NCI-H1436 (cell line): ENCODE data around the gene MLYCD.

Source experiments
- DNase-seq: peaks from one replicate; lab custom pipeline; 2025; lab: John Stamatoyannopoulos, UW

Gene MLYCD

DNA sequence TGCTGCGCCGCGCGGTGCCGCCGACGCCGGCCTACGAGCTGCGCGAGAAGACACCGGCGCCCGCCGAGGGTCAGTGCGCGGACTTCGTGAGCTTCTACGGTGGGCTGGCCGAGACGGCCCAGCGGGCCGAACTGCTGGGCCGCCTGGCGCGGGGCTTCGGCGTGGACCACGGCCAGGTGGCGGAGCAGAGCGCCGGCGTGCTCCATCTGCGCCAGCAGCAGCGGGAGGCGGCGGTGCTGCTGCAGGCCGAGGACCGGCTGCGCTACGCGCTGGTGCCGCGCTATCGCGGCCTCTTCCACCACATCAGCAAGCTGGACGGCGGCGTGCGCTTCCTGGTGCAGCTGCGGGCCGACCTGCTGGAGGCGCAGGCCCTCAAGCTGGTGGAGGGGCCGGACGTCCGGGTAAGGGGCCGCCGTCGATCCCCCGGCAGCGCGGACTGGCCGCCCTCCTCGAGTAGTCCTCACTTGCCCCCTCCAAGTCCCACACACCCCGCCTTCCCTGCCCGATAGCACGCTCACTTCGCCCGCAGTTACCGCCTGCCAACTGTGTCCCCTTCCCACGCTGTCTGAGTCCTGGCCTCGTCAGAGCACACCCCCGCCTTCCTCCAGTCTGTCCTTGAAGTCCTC is 470 bp downstream of the MLYCD start:
- DNase-seq: no peak

DNA sequence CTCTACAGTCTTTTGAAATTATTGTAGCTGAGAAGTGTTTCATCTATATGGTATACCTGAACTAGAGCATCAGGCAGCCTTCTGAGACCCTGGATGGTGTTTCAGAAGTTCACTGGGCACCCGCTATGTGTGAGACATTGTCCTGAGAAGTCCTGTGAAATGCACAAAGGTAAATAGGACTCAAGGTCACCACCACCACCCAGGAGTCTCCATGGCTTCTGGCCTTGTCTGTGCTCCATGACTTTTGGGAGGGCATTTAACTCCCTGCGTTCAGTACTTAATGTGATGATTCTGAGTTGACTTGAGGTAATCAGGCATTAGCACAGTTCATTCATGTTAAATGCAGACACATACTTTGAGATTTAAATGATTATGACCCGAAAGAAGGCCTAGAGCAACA is 1.1 kb downstream of the MLYCD start:
- DNase-seq: no peak

DNA sequence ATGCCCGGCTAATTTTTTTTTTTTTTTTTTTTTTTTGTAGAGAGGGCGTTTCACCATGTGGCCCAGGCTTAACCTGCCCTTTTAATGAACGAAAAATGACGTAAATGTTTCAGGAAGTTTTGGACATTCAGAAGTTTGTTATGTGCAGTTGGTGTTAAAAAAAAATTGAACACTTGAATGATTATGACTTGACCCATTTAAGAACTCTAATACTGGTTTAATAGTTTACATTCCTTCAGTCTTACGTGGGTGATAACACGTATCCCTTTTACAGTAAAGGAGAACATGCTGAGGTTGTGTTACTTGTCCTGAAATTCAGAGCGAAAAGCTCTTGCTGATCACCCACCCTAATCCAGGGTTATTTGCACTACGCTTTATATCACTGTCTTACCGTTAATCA is 1.7 kb downstream of the MLYCD start:
- DNase-seq: no peak

GRCh38 chr16:83901101-83901500 is 2.2 kb downstream of the MLYCD start:
- no peak for DNase-seq

DNA sequence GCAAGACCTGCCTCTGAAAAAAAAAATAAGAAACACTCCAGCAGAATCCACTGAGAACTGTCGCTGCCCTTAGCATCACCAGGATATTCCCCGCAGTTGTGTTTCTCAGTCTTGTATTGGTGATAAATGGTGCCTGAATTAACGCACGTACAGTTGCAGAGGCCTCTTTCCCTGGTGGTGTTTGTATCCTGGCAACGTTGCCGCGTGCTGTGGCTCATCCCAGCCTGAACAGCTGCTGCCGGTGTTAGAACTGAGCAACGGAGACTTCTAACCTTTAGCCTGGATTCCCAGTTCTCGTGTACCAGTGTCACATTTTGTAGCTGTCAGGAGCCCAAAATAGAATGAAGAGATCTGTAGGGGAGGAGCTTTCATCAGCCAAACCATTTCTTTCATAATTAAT is 4.8 kb downstream of the MLYCD start:
- DNase-seq: no peak

DNA sequence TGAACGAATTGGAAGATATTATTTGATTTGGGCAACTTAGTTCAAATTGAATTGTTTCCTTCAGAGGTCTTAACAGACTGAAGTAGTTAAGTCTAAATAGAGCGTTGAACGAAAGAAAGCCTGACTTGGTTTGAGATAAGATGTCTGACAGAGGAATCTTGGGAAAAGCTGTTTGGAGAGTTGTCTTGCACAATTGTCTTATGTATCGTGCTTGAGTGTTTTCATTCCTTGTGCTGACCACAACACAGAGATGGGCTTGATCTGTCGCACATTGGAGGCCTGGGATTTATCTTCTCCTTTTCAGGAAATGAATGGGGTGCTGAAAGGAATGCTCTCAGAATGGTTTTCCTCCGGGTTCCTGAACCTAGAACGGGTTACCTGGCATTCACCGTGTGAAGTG is 7.8 kb downstream of the MLYCD start:
- no peak for DNase-seq

DNA sequence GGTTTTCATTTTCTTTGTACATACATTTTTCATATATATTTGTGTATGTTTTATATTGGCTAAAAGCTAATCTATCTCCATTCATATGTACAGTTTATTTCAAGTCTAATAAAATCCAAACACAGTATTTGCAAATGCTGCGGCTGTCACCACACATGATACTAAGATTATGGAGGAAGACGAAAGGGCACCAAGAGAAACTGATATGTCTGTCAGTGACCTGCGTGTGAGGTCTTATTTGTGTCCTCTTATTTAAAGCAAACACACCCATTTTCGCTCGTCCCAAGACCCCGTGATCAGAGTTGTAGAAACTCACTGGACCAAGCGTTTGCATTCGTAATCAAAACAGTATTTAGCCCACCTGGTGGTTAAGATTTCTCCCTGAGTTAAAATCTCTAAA is 8.2 kb downstream of the MLYCD start:
- no peak for DNase-seq

GRCh38 chr16:83907631-83908250 is 8.8 kb downstream of the MLYCD start:
- no peak for DNase-seq

DNA sequence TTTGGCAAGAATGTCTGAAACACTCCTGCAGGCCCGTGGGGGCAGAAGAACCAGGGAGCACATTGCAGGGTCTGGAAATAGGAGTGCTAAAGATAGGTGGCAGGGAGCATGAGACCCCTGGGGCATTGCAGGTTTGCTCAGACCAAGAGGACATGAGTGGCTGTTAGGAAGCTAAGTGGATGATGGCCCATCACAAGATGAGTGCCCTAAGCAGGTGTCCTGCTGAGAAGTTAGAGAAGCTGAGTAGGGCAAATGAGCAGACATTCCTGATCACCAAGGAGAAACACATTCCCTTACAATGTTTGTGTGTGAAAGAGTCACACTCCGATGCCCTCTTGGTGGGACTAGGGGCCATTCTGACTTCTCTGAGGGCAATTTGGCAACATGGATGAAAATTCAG is 9.9 kb downstream of the MLYCD start:
- DNase-seq: no peak

DNA sequence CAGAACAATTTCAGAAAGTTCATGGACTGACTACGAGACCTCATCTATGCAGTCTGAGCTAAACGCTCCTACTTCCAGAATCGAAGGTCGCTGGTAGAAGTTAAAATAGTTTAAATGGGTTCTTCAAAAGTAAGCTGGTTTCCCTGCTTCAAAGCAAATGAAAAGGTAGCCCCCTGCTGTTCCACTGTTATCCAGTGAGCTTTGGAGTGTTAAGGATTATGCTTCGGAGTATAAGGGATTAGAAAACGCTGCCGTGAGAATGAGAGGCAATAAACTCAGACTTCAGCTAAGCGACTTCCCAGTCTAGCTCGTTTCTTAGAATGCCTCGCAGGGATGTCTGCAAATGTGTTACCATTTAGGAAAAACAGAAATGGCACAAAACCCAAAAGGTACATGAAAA is 12.4 kb downstream of the MLYCD start:
- no peak for DNase-seq

- no peak for DNase-seq
Measured at GRCh38 chr16:83912519-83913244, 13.8 kb downstream of the MLYCD start.

- no peak for DNase-seq
Measured at GRCh38 chr16:83913245-83913633, 14.3 kb downstream of the MLYCD start.

DNA sequence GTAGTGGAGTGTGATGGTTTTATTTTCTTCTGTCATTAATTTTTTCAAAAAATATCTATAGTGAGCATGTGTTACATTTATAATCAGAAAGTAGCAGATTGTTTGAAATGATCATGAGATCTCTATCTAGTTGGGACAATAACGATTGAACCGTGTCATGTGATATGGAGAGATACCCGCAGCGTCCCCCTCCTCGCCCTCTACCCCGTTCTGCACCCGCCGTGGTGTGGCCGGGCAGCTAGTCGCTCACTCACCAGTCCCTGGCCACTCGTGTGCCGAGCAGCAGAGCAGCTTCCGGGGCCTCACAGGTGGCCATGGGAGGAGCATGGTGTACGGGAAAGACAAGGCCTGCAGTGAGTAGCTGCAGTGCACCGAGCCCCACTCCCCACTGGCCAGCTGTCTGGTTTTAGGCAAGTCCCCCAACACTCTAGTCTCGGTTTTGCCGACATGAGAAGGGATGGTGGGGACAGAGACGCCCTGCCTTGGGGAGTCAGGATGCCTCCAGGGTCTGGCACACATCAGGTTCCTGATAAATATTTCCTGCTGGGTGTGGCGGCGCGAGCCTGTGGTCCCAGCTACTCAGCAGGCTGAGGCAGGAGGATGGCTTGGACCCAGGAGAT is 15.3 kb downstream of the MLYCD start:
- no peak for DNase-seq

DNA sequence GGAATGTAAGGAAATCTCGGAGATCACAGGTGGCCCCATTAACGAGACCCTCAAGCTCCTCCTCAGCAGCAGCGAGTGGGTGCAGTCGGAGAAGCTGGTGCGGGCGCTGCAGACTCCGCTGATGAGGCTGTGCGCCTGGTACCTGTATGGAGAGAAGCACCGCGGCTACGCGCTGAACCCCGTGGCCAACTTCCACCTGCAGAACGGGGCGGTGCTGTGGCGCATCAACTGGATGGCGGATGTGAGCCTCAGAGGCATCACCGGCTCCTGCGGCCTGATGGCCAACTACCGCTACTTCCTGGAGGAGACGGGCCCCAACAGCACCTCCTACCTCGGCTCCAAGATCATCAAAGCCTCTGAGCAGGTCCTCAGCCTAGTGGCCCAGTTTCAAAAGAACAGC is 16.2 kb downstream of the MLYCD start:
- DNase-seq: no peak

DNA sequence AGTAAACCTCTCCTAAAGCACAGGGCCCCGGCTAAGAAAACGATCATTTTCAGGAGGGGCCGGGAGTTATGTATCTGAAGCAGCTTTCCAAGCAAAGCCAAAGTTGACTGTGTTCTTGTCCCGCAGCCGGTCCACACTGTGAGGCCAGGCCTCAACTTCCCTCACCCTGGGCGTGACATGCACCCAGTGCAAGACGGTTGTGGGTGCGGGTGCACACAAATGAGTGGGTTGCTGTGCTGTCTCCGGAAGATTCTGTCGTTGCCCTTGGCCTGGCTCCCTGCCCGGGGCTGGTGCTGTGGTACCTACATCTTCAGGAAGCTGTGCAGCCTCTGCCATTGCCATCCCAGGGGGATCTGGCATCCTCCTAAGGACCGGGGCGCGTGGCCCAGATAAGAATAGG is 16.6 kb downstream of the MLYCD start:
- DNase-seq: no peak

DNA sequence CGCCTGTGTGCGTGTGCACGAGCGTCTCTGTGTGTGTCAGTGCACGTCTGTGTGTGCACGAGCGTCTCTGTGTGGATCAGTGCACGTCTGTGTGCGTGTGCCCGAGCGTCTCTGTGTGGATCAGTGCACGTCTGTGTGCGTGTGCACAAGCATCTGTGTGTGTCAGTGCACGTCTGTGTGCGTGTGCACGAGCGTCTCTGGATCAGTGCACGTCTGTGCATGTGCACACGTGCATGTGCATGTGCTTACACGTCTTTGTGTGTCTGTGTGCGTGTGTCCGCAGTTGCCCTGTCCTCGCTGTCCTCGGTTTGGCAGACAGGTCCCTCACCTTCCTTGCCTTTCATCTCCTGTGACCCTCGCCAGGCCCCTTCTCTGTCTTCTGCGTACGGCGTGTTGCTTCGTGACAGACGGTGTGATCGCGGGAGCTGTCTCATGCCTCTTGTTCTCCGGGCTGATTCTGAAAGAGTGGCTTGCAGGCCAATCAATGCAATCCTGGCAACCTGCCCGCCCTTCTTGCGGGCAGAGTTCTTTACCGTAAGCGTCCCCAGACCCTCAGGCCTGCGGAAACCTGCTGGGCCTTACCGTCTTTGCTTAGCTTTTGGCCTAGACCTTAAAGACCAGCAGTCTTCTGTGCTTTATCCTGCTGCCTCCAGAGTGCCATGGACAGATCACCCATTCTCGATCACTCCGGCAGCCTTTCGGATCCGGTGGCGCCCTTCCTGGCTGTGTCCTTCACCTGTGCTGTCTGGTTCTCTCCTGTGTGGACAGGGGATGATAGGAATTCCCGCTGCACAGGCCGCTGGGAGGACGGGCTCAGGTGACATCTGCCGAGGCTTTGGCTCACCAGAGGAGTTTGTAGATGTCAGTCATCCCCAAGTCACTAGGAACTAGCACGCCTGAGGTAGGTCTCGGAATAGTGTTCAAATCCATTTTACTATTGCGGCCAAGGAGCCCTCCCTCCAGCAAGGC is 18.5 kb downstream of the MLYCD start:
- DNase-seq: no peak

DNA sequence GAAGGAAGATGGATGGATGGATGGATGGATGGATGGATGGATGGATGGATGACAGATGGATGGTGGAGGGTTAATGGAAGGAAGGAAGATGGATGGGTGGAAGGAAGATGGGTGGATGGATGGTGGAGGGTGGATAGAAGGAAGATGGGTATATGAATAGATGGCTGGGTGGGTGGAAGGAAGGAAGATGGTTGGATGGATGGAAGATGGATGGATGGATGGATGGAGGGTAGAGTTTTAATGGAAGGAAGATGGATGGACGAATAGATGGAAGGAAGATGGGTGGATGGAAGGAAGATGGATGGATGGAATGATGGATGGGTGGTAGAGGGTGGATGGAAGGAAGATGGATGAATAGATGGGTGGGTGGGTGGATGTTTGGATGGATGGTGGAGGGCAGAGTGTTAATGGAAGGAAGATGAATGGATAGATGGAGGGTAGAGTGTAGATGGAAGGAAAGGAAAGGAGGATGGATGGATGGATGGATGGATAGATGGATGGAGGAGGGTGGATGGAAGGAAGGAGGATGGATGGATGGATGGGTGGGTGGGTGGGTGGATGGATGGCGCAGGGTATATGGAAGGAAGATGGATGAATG is 22.1 kb downstream of the MLYCD start:
- no peak for DNase-seq

DNA sequence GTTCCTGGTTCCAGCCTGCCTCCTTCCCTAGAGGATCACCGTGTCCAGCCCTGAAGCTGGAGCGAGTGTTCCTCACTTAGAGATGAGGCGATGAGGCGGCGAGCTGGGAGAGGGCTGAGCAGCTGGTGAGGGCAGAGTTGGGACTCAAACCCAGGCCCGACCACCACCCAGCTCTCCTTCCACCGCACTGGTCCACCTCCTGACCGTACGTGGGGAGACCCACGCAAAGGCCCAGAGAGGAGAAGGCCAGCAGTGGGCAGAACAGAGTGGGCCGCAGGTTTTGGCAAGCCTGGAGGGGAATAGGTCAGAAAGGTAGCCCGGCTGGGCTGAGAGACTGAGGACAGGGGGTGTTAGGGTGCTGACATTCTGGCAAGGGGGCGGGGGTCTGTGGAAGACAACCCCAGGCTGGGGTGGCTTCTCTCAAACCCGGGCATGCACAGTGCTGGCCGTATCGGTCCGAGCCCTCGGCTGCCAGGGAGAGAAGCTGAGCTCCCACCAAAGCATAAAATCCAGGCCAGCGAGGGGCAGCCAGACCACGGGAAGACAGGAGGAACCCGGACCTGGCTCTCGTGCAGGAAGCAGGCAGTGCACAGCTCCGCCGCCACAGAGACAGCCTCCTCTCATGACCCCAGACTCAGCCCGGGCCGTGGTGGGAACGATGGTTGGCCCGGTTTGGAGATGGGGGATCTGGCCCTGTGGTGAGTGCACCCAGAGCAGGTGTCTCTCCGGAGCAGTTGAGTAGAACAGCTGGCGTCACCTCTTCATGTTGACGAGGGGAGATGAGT is 24.9 kb downstream of the MLYCD start:
- DNase-seq: no peak

- DNase-seq: no peak
Measured at GRCh38 chr16:83924686-83925085, 25.8 kb downstream of the MLYCD start.

- DNase-seq: no peak
Measured at GRCh38 chr16:83925095-83925905, 26.4 kb downstream of the MLYCD start.
